Measurements from ENCODE around the gene B3GNT2. TPM values are rescaled to one million over a fixed set of nuclear protein-coding genes. Genes with fewer than 3 reads are reported as not detected.

B3GNT2 gene
- total and polyA plus RNA-seq, 9 donors, result 6.7 to 20.6 (median 11.2) TPM

DNA sequence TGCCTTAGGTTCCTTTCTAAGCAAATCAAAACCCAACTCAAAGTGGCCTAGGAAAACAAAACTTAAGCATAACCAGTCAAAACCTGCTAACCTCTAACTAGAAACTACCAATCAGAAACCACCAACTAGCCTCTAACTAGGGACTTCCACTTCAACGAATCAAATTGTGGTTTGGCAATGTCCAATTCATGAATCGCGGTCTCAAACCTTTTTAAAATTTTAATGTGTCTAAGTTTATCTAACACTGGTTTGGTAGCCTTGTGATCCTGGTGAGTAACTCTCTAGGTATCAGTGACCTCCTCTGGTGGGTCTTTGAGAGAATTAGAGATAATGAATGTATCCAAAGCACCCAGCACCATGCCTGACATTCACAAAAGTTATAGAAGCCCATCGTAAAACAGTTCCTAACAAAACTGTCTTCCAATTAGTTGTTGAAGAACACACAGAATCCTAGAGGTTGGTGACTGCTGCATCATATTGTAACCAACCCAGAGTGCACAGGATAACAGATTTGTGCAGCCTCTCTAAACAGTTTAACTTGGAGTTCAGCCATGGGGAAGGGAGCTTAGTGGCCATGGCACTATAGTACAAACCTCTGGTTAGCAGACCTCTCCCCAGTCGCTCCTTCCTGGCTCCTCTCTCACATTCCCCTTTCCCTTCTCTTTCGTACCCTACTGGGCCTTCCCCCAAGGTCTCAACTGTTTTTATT, 45.2 kb upstream of the B3GNT2 start:
- 82 to 86% (median 84%) methylated on average over 6 of the region's 6 CpGs for WGBS, 3 donors
- Histone ChIP-seq H3K27me3 (no peaks in the 10 kb centered on the region), H3K36me3 (no peaks in the 10 kb centered on the region), H3K9me3 (no peaks in the 10 kb centered on the region), H3K4me1 (ENCODE audit: insufficient read depth) (no peaks in the 10 kb centered on the region), H3K27ac (no peak overlapping the region), H3K4me3 (no peak overlapping the region)
- TF ChIP-seq POLR2A (IDR thresholded peaks at IDR 0.05) (no peak), EP300 (IDR thresholded peaks at IDR 0.05) (no peak)
- TF ChIP-seq, protein P1, sequence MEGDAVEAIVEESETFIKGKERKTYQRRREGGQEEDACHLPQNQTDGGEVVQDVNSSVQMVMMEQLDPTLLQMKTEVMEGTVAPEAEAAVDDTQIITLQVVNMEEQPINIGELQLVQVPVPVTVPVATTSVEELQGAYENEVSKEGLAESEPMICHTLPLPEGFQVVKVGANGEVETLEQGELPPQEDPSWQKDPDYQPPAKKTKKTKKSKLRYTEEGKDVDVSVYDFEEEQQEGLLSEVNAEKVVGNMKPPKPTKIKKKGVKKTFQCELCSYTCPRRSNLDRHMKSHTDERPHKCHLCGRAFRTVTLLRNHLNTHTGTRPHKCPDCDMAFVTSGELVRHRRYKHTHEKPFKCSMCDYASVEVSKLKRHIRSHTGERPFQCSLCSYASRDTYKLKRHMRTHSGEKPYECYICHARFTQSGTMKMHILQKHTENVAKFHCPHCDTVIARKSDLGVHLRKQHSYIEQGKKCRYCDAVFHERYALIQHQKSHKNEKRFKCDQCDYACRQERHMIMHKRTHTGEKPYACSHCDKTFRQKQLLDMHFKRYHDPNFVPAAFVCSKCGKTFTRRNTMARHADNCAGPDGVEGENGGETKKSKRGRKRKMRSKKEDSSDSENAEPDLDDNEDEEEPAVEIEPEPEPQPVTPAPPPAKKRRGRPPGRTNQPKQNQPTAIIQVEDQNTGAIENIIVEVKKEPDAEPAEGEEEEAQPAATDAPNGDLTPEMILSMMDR (IDR thresholded peaks at IDR 0.05), result no peak
- intact Hi-C loops (cut with DNase I), result no loop called here
- no peak for DNase-seq

DNA sequence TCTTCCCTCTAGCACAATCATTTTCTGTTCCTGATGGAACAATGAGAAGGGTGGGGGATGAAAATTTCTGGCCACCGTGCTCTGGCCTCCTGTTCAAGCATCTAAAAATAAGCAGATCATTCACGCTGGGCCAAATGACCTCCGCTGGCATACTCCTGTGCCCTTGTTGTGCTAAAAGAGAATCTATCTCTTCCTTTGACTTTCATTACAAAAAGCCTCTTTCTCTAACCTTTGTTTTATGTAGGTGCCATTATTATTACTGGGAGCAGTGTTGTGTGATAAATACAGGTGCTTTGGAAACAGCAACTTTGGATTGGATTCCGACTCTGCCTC, 44.6 kb upstream of the B3GNT2 start:
- TF ChIP-seq, protein P1 (IDR thresholded peaks at IDR 0.05), result no peak
- TF ChIP-seq EP300 (IDR thresholded peaks at IDR 0.05), result no peak
- no peak for TF ChIP-seq POLR2A (IDR thresholded peaks at IDR 0.05)

DNA sequence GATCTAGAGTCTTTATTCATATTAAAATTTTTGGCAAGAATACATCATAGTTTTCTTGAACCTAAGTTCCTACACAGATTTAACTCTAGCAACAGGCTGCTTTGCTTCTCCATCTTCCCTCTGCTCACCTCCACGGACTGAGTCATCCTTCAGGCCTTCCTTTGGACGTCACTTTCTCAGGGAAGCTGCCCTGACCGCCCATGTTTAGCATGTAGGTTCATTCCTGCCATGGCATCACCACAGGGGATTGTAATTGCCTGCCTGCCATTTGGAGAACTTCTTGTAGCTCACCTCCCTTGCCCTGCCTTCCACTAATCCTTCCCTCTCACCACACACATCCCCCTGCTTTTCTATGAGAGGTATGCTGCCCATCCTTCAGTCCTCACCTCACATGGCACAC, 43.9 kb upstream of the B3GNT2 start:
- H3K27ac ChIP-seq, result no peak overlapping the region
- H3K27me3 ChIP-seq, result no peaks in the 10 kb centered on the region
- WGBS, 3 donors, result 83 to 87% (median 84%) methylated on average over 3 of the region's 3 CpGs
- H3K4me3 ChIP-seq, result no peak overlapping the region
- H3K36me3 ChIP-seq, result no peaks in the 10 kb centered on the region
- H3K9me3 ChIP-seq, result no peaks in the 10 kb centered on the region
- intact Hi-C loops (cut with DNase I), result no loop called here
- H3K4me1 ChIP-seq (ENCODE audit: insufficient read depth), result no peaks in the 10 kb centered on the region
- no peak for DNase-seq
- TF ChIP-seq, protein P1 (IDR thresholded peaks at IDR 0.05), result no peak
- TF ChIP-seq POLR2A (IDR thresholded peaks at IDR 0.05), result no peak
- TF ChIP-seq EP300 (IDR thresholded peaks at IDR 0.05), result no peak

More for the DNA sequence above, 44.6 kb upstream of the B3GNT2 start:
- Histone ChIP-seq H3K36me3 (no peaks in the 10 kb centered on the region), H3K4me1 (ENCODE audit: insufficient read depth) (no peaks in the 10 kb centered on the region), H3K27me3 (no peaks in the 10 kb centered on the region), H3K27ac (no peak overlapping the region), H3K9me3 (no peaks in the 10 kb centered on the region), H3K4me3 (no peak overlapping the region)
- 72 to 79% (median 75%) methylated on average over 4 of the region's 4 CpGs for WGBS, 3 donors
- DNase-seq, result no peak
- intact Hi-C loops (cut with DNase I), result no loop called here

DNA sequence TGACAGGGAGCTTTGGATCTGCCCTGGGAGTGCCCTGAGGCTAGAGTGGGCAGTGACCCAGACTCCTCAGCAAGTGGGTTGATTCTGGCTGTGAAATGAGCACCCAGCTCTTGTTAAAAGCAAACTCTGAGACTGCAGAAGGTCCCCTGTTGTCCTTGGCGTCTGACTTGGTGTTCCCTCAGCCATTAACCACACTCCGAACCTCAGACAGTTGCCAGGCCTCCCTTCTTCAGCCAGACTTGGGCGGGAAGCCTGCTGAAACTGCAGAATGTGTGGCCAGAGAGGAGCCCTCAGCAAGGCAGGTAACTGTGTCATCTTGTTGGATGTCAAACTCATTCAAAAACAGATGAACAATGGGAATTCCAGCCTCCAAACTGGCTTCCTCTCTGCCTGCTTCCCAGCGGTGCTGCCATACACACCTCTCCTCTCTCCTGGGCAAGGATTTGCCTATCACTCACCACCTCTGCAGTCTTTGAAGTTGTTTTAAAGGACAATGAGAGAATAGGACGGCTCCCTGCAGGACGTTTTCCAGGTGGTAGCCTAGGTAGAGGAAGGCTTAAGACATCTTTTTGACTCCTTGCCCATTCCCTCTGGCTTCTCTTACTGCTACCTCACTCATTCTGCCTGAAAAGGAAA, 38.9 kb upstream of the B3GNT2 start:
- 74 to 81% (median 76%) methylated on average over 6 of the region's 6 CpGs for WGBS, 3 donors
- intact Hi-C loops (cut with DNase I), result no loop called here
- no peaks in the 10 kb centered on the region for H3K27me3 ChIP-seq
- no peaks in the 10 kb centered on the region for H3K36me3 ChIP-seq
- H3K27ac ChIP-seq, result peak overlapping the region in 1 of 2 donors; percentile 11
- TF ChIP-seq POLR2A (IDR thresholded peaks at IDR 0.05), result no peak
- no peak for TF ChIP-seq EP300 (IDR thresholded peaks at IDR 0.05)
- TF ChIP-seq, protein P1 (IDR thresholded peaks at IDR 0.05), result no peak
- H3K4me3 ChIP-seq, result no peak overlapping the region
- no peaks in the 10 kb centered on the region for H3K9me3 ChIP-seq
- no peaks in the 10 kb centered on the region for H3K4me1 ChIP-seq (ENCODE audit: insufficient read depth)
- no peak for DNase-seq

Measured in ovary (tissue), 9 donors.